Vagina (tissue), 2 donors: ENCODE measurements around the gene KCTD15.

Source experiments
- CTCF ChIP-seq, 3 experiments: fragments of 450-650 bp in 2 of 3; fragments of 200-600 bp in 1 of 3; sonication (generic) in 1 of 3; IDR thresholded peaks; one replicate each; pipeline ENCODE4 v1.5.1; 2017 to 2019; ENCODE audit warnings: antibody characterized with exemption in 3 of 3, mild to moderate bottlenecking in 2 of 3, moderate library complexity in 2 of 3
- POLR2A ChIP-seq, 2 donors: fragments of 450-650 bp; IDR thresholded peaks; one replicate each; pipeline ENCODE4 v1.6.1; 2017; ENCODE audit warnings: antibody characterized with exemption in 2 of 2, mild to moderate bottlenecking in 2 of 2, moderate library complexity in 2 of 2

GRCh38 chr19:33860312-33861090 lies 63.8 kb downstream of the KCTD15 start:
- TF ChIP-seq POLR2A (IDR thresholded peaks at IDR 0.05) (no peak), CTCF (IDR thresholded peaks at IDR 0.05) (no peak)
